ENCODE measurements around the gene TUBA8.

- TF ChIP-seq CEBPB (IDR thresholded peaks at IDR 0.05) (no peak), CREB1 (IDR thresholded peaks at IDR 0.05; ENCODE audit: low read depth) (no peak), EP300 (IDR thresholded peaks at IDR 0.05; ENCODE audit: borderline replicate concordance) (0 out of 2 replicates have a peak, but pooled peaks have one; percentile 33), TAF1 (IDR thresholded peaks at IDR 0.05; ENCODE audit: low read depth) (no peak), RAD21 (IDR thresholded peaks at IDR 0.05; ENCODE audit: low read depth) (no peak), REST (IDR thresholded peaks at IDR 0.05; ENCODE audit: low read depth) (no peak), ZBTB7A (IDR thresholded peaks at IDR 0.05; ENCODE audit: low read depth) (0 out of 2 replicates have a peak, but pooled peaks have one; percentile 42), USF1 (IDR thresholded peaks at IDR 0.05) (no peak)
Observed at GRCh38 chr22:18136563-18137320, 26.1 kb downstream of the TUBA8 start.
